Activated naive CD8-positive, alpha-beta T cell (primary cell): ENCODE measurements around the gene TFF1.

Experiments
- H3K27ac Mint-ChIP-seq: one replicate; pipeline ENCODE4 v1.8.0; 2021; ENCODE audit warnings: mixed read lengths
- H3K27me3 Mint-ChIP-seq: one replicate; pipeline ENCODE4 v1.8.0; 2021; ENCODE audit warnings: mixed read lengths
- H3K36me3 Mint-ChIP-seq: one replicate; pipeline ENCODE4 v1.8.0; 2021; ENCODE audit warnings: mixed read lengths
- H3K4me1 Mint-ChIP-seq: one replicate; pipeline ENCODE4 v1.8.0; 2021; ENCODE audit warnings: low read depth, mixed read lengths
- H3K4me3 Mint-ChIP-seq: one replicate; pipeline ENCODE4 v1.8.0; 2021; ENCODE audit warnings: mild to moderate bottlenecking, mixed read lengths
- H3K9me3 Mint-ChIP-seq: one replicate; pipeline ENCODE4 v1.8.0; 2021; ENCODE audit warnings: low read depth, mixed read lengths

TFF1 gene

DNA sequence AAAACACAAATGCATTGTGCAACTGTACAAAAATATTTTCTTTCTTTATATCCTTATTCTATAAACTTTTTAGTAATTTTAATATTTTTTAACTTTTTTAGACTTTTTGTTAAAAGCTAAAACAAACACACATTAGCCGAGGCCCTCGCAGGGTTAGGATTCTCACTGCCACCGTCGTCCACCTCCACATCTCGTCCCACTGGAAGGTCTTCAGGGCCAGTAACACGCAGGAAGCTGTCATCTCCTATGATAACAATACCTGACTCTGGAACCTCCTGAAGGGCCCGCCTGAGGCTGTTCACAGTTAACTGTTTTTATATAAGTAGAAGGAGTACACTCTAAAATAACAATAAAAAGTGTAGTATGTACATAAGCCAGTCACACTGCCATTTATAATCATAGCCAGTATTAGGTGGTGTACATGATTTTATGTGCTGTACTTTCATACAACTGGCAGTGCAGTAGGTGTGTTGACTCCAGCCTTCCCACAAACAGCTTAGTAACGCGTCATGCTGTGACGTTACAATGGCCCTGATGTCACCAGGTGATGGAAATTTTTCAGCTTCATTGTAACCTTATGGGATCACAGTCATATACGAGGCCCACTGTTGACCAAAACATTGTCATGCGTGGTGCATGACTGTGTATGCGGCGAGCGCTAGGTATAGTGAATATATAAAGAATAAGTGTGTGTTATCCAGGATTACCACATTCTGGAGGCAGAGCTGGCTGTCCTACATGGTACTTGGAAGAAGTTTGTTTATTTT lies 24.4 kb downstream of the TFF1 start:
- Mint-ChIP-seq H3K27ac (no peak overlapping the region), H3K4me3 (no peak overlapping the region), H3K4me1 (peaks cover 6% of the 10 kb centered on the region), H3K9me3 (no peaks in the 10 kb centered on the region), H3K36me3 (no peaks in the 10 kb centered on the region), H3K27me3 (no peaks in the 10 kb centered on the region)

DNA sequence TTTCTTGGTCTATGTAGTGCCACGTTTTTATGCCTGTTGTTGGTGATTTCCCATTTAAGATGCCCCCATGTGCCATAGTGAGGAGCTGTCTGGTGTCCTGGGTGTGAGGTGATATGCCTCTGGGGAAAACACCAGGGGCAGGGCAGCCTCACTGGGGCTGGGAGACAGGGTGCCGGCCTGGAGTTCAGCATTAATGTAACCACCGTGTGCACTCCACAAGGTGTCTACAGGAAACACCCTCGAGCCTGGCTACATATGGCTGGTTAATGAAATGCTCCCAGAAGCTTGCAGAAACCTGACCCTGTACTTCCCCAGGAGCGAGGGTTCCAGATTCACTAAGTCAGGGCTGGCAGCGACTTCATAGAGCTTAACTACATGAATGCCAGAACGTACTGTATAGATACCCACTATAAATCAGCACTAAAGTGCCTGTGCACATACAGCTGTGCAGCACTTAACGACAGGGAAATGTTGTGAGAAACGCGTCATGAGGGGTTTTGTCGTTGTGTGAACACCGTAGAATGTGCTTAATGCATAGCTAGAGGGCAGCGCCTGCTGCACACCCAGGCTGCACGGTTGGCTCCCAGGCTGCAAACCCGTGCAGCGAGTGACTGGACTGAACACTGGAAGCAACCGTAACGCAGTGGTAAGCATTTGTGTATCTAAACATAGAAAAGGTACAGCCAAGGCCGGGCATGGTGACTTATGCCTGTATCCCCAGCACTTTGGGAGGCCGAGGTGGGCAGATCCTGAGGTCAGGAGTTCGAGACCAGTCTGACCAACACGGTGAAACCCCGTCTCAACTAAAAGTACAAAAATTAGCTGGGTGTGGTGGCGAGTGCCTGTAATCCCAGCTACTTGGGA lies 25.9 kb downstream of the TFF1 start:
- no peaks in the 10 kb centered on the region for H3K9me3 Mint-ChIP-seq
- peaks cover 6% of the 10 kb centered on the region for H3K4me1 Mint-ChIP-seq
- no peak overlapping the region for H3K4me3 Mint-ChIP-seq
- H3K27me3 Mint-ChIP-seq: no peaks in the 10 kb centered on the region
- H3K27ac Mint-ChIP-seq: no peak overlapping the region
- no peaks in the 10 kb centered on the region for H3K36me3 Mint-ChIP-seq

DNA sequence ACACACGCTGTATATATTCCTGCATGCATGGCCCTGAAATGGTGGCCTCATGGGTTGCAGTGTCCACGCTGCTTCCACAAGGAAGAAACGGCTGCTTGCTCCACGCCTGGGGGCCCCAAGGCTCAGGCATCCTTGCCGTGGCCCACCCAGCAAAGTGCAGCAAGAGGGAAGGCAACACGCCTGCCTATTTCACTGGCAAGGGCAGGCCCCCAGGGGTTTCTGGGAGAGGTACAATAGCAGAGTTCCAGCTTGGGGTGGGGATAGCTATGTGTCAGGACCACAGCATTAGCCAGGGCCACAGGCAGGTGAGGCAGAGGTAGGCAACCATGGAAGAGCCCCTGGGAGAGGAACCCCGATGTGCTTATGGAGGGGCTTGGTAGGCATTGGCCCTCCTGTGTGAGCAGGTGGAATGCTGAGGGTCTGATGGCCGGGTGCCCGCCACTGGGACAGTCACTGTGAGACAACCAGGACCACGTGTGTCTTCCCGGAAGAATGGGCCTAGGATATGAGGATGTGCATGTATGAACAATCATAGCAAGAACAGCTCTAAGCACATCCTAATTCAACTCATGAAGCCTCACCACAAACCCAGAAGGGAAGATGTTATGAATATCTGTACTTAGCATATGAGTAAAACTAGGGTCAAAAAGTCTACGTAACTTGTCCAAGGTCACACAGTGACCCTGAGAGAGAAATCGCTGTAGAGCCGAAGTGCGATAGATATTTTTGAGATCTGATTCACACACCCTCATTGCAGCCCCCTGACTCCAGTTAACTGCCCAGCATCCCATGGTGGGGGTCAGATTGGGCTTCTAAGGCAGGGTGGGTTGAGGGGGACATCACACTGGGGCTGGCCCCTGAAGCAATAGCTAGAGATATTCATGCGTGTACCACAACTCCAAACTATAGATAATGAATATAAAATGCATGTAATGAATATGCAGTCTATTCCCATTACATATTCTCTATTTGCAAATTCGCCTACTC lies 27.3 kb downstream of the TFF1 start:
- Mint-ChIP-seq H3K27me3 (no peaks in the 10 kb centered on the region), H3K27ac (no peak overlapping the region), H3K4me1 (peaks cover 6% of the 10 kb centered on the region), H3K36me3 (no peaks in the 10 kb centered on the region), H3K9me3 (no peaks in the 10 kb centered on the region), H3K4me3 (no peak overlapping the region)

DNA sequence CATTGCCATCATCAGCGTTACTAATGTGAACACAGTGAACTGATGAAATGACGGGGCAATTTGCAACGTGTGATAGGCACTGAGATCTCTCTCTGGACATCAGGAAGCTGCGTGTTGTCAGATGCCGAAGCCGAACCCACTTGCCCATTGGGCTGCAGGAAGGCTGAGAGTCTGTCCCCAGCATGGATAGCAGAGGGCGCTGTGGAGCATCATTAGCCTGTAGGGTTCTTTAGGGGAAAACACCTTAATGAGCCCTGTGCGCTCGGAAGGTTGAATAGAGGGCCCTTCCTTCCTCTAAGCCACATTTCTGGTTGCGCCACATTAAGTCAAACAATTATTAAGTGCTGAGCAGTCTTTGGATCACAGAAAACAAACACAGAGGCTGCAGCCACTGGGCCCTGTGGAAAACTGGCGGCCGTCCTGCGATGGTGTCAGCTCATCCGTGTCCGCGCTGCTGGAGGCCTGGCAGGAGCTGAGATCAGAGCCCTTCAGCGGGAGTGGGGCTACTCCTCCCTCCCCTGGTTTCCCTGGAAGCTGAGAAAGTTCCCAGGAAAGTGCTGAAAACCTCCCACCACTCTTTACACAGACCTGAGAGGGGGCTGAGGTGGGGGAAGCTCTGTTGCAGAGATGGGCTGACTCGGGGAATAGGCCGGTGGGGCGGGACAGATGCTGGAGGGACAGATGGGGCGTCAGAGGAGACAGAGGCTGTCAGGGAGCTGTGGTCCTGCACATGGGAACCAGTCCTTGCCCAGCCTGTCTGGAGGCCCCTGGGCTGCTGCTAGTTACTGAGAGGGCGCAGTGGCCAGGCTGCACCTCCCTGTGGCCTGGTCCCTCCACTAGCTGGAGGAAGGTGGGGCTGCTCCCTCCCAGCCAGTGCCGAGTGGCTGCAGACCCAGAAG lies 28.3 kb downstream of the TFF1 start:
- Mint-ChIP-seq H3K4me1 (peaks cover 6% of the 10 kb centered on the region), H3K36me3 (no peaks in the 10 kb centered on the region), H3K4me3 (no peak overlapping the region), H3K27me3 (no peaks in the 10 kb centered on the region), H3K27ac (no peak overlapping the region), H3K9me3 (no peaks in the 10 kb centered on the region)

DNA sequence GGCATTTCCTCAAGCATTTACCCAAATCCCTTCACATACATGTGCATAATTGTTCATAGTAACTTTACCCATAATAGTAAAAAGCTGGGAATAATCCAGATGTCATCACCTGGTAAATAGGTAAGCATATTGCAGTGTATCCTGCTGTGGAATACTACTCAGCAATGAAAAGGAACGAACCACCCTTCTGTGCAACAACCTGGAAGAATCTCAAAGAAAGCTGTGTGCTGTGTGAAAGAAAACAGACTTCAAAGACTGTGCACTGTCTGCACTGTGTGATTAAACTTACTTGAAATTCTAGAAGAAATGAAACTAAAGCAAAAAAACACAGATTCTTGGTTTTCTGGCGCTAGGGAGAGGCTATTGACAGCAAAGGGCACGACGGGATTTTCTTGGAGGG lies 29.1 kb downstream of the TFF1 start:
- Mint-ChIP-seq H3K27me3 (no peaks in the 10 kb centered on the region), H3K4me1 (peaks cover 6% of the 10 kb centered on the region), H3K4me3 (no peak overlapping the region), H3K36me3 (no peaks in the 10 kb centered on the region), H3K9me3 (no peaks in the 10 kb centered on the region), H3K27ac (no peak overlapping the region)

DNA sequence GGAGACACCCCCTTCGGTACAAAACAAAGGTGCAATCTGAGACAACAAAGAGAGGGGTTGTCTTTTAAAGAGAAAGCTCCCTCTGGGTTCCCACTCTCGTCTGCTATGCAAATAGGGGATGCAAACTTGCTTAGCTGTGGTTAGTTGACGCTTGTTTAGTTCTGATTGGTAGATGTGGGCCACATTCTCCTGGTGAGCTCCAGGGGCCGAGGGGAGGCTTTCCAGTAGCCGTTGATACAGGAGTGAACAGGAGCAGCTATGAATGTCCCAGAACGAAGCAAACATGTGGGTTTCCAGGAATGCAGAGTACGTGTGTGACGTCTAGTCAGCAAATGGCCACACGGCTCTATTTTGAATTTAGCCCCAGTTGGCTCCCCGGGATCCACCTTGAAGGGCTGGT lies 30.3 kb downstream of the TFF1 start:
- no peak overlapping the region for H3K27ac Mint-ChIP-seq
- no peak overlapping the region for H3K4me3 Mint-ChIP-seq
- H3K4me1 Mint-ChIP-seq: peaks cover 6% of the 10 kb centered on the region
- H3K36me3 Mint-ChIP-seq: no peaks in the 10 kb centered on the region
- no peaks in the 10 kb centered on the region for H3K27me3 Mint-ChIP-seq
- peaks cover 7% of the 10 kb centered on the region for H3K9me3 Mint-ChIP-seq

DNA sequence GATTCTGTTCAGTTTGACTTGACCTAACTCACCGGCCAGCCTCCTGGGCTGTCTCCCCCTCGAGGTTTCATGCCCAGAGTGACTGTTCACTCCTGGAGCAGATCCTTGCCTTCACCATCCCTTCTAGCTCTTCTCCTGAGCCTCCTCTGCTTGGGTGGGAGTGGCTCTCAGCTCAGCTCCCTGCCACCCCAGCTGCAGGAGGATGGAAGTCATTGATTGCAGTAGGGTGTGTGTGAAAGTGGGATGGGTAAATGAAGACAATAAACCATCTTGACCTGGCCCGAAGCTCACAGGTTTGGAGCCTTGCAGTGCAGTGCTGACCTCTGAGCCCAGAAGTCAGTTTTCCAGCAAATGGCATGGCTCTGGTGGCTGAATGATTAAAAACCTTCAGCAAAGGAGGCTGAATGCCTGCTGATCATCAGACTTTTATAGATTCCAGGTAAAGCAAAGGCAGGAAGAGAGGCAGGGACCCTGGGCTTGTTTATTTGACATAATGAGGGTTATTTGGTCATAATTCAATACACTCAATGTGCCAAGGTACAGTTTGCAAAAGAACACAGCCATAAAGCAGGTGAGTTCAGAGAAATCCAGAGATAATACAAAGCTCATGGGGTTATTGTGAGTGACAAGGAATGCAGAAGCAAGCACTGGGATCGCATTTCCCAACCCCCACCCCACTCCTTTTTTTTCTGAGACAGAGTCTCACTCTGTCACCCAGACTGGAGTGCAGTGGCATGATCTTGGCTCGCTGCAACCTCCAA lies 33.6 kb downstream of the TFF1 start:
- Mint-ChIP-seq H3K4me1 (peaks cover 3% of the 10 kb centered on the region), H3K4me3 (no peak overlapping the region), H3K36me3 (no peaks in the 10 kb centered on the region), H3K27ac (no peak overlapping the region), H3K9me3 (peaks cover 12% of the 10 kb centered on the region), H3K27me3 (no peaks in the 10 kb centered on the region)

DNA sequence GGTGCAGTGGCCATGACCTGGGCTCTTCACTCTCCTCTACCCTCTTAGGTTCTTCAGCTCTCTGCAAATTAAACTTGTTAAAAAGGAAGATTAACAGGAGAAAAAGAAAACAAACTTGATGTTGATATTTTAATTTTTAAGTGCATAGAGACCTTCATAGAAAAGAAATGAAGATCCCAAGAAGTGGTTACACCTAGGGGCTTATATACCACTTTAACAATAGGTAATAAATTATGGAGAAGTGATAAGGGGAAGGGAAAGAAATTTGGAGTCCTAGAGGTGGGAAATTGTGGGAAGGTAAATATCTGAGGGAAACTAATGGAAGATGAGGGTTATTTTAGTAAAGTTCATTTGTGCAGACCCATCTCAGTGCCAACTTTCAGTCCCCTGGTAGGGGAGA lies 34.7 kb downstream of the TFF1 start:
- Mint-ChIP-seq H3K36me3 (no peaks in the 10 kb centered on the region), H3K27me3 (no peaks in the 10 kb centered on the region), H3K27ac (no peak overlapping the region), H3K9me3 (peaks cover 12% of the 10 kb centered on the region), H3K4me3 (no peak overlapping the region), H3K4me1 (no peaks in the 10 kb centered on the region)

DNA sequence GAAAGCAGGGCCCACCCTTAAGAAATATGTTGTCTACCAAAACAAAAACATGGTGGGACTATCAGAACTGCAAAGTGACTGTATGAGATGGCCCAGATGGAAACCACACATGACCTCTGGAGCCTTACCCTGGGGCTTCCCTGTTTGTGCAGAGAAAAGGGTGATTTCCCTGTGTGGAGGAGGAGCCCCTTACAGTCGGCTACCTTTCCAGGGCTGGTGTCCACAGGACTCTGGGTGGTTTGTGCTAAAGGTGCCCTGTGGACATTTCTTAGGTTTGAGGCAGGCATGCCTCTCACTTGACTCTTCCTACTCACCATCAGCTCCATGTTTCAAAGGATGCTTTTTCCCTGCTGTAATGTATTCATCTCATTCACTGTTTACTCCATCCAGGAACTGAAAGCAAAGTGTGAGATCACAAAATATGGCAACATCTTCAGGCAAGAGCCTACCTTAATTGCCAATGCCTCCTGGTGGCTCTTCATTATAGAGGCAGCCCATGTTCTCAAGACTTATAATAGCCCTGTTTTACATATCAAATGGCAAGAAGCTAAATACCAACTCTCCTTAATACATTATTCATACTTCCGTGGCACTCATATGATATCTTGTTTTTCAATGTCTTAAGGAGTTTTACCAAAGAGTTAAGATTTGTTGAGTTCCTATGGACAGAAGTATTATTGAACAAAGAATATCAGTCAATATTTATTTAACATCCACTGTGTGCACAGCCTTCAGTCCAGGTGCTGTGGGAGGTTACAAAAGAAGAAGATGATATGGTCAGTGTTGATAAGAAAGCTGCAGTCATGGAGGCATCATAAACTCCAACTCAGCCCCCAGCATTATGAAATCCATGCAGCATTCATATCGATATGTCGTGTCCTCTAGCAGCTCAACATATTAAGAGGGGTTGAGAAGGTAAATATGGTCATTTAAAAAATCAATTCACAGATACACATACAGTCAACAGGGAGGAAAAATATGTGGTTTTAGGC lies 35.7 kb downstream of the TFF1 start:
- Mint-ChIP-seq H3K9me3 (peaks cover 12% of the 10 kb centered on the region), H3K4me1 (no peaks in the 10 kb centered on the region), H3K27ac (no peak overlapping the region), H3K36me3 (no peaks in the 10 kb centered on the region), H3K4me3 (no peak overlapping the region), H3K27me3 (no peaks in the 10 kb centered on the region)

DNA sequence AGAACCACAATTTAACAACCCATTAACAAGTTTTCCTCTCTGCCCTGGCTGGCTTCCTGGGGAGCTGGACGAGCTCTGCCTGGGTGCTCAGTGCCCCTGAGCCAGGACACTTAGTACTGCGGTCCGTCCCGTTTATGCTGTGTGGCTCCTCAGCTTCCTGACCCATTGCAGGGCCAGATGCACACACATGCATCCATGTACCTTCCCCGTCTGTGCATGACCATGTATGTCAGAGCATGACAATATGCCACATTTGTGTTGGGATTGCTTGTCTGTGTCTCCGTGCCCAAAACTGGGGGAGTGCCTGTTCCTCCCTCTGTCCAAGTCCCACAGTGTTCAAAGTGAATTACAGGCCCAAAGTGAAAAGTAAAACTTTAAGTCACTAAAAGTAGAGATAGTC lies 41.4 kb downstream of the TFF1 start:
- Mint-ChIP-seq H3K27ac (no peak overlapping the region), H3K36me3 (no peaks in the 10 kb centered on the region), H3K4me1 (no peaks in the 10 kb centered on the region), H3K4me3 (no peak overlapping the region), H3K27me3 (peaks cover 2% of the 10 kb centered on the region), H3K9me3 (no peaks in the 10 kb centered on the region)

DNA sequence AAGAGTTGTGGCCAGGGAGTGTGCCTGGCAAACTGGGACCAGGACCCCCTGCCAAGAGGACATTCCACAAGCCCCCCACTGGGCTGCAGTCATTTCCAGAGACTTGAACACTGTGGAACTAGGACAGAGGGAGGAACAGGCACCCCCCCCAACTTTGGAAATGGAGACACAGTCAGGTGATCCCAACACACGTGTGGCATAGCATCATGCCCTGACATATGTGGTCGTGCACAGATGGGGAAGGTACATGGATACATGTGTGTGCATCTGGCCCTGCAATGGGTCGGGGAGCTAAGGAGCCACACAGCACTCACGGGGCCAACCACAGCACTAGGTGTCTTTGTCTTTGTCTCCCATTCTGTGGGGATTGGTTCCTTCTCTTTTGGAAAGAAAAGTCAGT lies 44.5 kb downstream of the TFF1 start:
- no peak overlapping the region for H3K27ac Mint-ChIP-seq
- no peaks in the 10 kb centered on the region for H3K9me3 Mint-ChIP-seq
- H3K27me3 Mint-ChIP-seq: peaks cover 2% of the 10 kb centered on the region
- no peaks in the 10 kb centered on the region for H3K36me3 Mint-ChIP-seq
- H3K4me3 Mint-ChIP-seq: no peak overlapping the region
- H3K4me1 Mint-ChIP-seq: peaks cover 2% of the 10 kb centered on the region

DNA sequence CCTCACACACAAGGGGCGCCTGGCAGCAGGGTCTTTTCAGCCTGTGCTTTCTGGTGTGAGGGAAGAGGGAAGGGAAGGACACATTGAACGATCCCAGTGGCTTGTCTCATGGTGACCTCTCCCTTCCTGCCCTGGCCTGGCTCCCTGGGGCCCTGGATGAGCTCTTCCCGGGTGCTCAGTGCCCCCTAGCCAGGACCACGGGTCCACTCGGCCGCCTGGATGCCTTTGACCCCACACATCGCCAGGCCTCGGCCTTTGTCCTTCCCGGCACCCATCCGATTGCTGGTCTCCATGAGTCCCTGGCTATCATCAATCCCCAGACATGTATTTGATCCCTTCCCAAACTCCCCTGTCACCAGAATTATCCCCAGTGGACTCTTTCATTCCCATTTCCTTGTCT lies 45.1 kb downstream of the TFF1 start:
- H3K36me3 Mint-ChIP-seq: no peaks in the 10 kb centered on the region
- H3K4me3 Mint-ChIP-seq: no peak overlapping the region
- no peaks in the 10 kb centered on the region for H3K9me3 Mint-ChIP-seq
- peaks cover 2% of the 10 kb centered on the region for H3K4me1 Mint-ChIP-seq
- H3K27me3 Mint-ChIP-seq: peaks cover 2% of the 10 kb centered on the region
- H3K27ac Mint-ChIP-seq: no peak overlapping the region
